Fibroblast of skin of abdomen (primary cell): ENCODE measurements around the gene TMEM69.
"Not testable (repeated sequence)": the region's sequence is repeated elsewhere in the genome, so short reads cannot be mapped to it uniquely, and the experiment has no call there.

Experiments
- DNase-seq: peaks from one replicate; pipeline ENCODE4 v3.0.0-alpha.2; 2013

Gene TMEM69

DNA sequence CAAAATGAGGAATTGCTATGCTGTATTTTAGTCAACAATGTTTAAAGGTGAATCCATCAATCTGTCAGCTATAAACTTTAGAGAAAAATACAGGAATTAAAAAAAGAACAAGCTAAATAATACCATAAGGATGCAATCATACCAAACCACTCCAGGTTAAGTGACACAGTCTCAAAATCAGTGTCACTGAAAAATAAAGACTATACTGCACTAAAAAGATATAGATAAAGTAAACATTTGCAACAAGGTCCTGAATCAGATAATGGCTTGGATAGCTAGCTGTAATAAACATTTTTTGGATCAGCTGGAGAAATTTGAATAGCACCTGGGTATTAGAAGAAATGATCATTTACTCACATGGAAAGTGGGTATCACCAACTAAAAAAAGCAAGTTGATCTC is 9.5 kb upstream of the TMEM69 start:
- DNase-seq = no peak

DNA sequence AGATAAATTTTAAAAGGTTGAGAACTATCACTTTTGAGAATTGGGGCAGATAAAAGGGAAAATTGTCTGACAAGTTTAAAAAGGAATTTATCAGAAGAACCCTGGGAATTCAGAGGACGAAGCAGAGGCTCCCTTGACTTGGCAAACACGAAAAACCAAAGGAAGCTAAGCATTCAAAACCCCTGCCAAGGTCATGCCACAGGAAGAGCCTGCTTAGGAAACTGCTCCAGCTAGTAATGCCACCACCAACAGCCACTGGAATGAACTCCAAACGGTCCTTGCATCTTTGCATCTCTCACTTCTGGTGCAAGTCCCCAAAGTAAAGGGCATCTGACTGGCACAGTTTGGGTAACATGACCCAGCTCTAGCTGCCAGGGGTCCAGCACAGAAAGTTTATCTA is 8.9 kb upstream of the TMEM69 start:
- DNase-seq = no peak

- no peak for DNase-seq
These were observed 5.0 kb upstream of the TMEM69 start for GRCh38 chr1:45682942-45683341.

DNA sequence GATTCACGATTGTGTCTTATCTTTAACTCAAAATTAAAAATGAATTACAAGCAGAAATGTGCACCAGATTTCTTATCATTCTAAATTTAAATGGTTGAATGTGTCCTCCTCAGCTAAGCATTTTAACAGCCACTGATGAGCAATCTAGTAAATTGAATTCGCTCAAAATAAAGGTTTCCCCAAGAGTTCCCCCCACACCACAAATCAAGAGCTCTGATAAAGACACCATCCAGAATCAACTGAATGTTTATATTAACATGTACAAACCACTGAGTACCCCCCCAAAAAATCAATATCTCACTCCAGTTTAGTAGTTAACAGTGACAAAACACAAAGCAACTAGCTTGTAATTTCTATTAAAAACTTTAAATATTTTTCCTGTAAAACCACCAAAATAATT is 3.6 kb upstream of the TMEM69 start:
- DNase-seq = no peak

DNA sequence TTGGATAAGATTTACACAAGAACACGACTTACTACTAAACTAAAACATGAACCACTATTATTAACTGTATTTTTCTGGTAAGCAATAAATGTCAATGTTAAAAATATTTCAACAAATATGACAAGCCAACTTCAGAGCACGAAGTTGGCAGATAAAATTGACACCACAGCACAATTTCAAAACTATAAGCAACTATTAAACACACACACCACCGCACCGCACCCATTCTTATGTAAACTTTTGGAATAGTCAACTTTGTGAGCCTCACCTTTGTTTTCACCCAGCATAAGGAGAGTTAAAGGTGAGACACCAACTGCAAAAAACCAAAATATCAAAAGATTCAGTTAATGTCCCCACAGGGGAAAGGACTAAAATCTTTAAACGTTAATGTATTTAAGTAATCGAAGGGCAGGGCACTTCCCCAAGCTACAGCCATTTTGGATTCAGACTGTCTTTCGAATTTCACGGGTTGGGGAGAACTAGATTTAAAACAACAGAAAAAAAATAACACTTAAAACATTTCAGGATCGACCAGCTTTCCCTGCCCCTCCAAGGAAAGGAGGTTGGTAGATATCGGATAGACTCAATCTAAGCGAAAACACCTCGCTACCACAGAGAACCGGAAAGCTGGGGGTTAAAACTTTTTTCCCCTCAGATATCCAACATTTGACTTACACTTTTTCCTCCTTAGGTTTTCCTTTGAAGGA is 2.5 kb upstream of the TMEM69 start:
- no peak for DNase-seq

DNA sequence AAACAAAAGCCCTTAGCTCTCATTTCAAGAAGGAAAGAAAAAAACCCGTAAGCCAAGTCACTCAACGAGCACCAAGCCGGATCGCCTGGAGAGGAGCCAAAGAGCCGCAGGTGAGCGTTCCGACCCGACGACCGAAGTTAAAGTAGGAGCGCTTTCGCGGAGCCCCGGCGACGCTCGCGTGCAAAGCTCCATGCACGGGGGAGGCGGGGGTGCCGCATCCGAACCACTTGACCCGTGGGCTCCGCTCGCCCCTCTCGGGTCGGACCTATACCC is 2.0 kb upstream of the TMEM69 start:
- DNase-seq = no peak

DNA sequence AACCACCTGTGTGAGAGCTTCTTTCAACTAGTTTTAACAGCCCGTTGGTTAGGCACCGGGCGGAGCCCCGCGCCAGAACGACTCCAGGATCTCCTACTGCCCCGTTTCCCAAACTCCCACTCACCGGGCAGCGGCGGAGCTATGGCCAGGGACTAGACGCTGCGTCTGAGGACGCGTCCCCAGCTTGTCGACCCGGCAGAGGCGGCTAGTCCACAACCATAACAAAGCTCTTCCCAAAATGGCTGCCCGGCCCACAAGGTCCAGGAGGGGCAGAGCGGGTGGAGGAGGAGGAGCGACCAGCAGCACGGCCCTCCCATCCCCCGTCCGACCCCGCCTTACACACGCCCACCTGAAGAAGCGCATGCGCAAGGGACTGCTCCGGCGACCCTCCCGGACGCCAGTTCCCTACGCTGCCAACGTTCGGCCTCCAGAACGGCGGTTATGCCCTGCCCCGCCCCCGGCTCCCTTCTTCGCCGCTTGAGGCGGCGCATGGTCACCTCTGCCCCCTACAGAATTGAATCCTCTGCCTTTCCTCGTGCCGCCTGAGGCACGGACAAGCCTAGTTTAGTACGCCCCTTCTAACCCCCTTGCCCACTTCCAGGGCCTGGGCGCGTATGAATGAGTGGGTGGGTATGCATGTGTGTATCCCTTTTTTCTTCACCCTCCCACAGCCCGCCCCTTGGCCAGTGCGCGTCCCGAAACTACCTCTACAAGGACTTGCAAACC is 1.5 kb upstream of the TMEM69 start, which contains the start of gene GPBP1L1:
GPBP1L1 (minus strand) TSS at position 246 of the 726 bp plus-strand sequence. CDS start 27,446 bp downstream, outside the sequence.
- peak; percentile 97 for DNase-seq

DNA sequence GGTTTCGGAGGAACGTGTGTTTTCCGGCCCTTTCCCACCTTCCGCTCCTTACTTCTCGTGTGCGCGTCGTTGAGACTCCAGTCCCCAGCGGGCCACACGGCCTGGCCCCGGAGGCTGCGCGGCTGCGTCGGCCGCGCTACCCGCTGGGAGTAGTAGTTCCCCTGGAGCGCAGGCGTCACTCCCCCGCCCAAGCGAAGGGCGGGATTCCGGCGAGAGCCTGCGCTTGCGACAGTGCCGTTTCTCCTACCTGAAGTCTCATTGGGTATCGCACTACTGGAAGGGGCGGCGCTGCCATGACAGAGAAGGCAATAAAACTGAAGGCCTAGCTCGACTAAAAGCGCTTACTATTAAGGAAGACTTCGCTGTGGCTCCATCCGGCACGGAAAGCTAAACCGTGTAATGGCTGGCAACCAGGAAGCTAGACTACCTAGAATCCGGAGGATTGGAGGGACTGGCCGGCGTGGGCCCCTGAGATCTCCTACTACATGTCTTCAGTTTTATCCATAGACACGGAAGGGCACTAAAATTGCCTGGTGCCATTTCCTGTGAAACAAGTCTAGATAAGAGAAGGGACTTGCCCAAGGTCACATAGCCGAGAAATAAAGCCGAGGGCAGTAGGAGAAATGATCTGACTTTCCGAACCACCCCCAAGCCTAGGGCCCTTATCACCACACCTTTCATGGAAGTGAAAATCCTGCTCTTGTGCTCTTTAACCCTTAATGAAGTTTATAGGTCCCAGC is 797 bp upstream of the TMEM69 start:
- DNase-seq = peak; percentile 99

GRCh38 chr1:45693811-45694210 is 5.8 kb downstream of the TMEM69 start:
- DNase-seq = not testable (repeated sequence)

DNA sequence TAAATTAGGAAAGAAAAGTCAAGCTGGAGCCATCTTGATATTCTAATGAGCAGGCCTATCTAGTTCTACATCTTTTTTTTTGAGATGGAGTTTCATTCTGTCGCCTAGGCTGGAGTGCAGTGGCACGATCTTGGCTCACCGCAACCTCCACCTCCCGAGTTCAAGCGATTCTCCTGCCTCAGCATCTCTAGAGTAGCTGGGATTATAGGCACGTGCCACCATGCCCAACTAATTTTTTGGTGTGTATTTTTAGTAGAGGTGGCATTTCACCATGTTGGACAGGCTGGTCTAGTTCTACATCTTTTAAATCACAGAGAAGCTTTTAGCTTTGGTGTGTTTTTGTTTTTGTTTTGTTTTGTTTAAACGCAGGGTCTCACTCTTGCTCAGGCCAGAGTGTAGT is 6.8 kb downstream of the TMEM69 start:
- no peak for DNase-seq

- DNase-seq = no peak
These were observed 16.7 kb downstream of the TMEM69 start for GRCh38 chr1:45704637-45705036.

DNA sequence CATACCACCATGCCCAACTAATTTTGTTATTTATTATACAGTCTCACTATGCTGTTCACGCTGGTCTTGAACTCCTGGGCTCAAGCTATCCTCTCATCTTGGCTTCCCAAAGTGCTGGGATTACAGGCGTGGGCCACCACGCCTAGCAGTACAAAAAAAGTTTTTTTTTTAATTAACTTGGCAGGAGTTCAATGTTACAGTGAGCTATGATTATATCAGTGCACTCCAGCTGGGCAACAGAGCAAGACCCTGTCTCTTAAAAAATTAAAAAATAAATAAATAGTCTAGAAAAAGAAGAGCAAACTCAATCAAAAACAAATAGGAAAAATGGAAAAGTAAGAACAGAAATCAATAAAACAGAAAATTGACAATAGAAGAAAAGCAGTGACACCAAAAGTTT is 25.7 kb downstream of the TMEM69 start:
- DNase-seq = no peak

GRCh38 chr1:45716700-45717099 is 28.7 kb downstream of the TMEM69 start:
- DNase-seq = no peak

DNA sequence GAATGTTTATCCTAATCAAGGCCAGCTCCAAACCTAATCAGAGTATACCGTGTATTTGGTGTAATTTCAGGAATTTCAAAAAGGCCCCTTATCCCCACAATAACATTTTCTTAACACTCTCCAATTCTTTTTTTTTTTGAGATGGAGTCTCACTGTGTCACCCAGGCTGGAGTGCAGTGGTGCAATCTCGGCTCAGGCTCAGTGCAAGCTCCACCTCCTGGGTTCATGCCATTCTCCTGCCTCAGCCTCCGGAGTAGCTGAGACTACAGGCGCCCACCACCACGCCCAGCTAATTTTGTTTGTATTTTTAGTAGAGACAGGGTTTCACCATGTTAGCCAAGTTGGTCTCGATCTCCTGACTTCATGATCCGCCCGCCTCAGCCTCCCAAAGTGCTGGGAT is 29.4 kb downstream of the TMEM69 start:
- DNase-seq = not testable (repeated sequence)

- no peak for DNase-seq
These were observed 30.3 kb downstream of the TMEM69 start for GRCh38 chr1:45718289-45718688.

GRCh38 chr1:45721207-45721606 is 33.2 kb downstream of the TMEM69 start:
- DNase-seq = peak; percentile 71

DNA sequence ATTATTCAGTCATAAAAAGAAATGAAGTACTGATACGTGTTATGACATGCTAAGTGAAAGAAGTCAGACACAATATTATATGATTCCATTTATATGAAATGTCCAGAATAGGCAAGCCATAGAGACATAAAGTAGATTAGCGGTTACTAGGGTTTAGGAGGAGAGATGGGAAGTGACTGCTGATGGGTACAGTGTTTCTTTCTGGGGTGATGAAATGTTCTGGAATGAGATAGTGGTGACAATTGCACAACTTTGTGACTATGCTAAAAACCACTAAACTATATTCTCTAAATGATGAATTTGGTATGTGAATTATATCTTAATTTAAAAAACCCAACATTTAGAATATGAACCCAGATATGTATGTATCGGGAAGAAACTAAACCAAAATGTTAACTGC is 34.8 kb downstream of the TMEM69 start:
- DNase-seq = peak; percentile 32

DNA sequence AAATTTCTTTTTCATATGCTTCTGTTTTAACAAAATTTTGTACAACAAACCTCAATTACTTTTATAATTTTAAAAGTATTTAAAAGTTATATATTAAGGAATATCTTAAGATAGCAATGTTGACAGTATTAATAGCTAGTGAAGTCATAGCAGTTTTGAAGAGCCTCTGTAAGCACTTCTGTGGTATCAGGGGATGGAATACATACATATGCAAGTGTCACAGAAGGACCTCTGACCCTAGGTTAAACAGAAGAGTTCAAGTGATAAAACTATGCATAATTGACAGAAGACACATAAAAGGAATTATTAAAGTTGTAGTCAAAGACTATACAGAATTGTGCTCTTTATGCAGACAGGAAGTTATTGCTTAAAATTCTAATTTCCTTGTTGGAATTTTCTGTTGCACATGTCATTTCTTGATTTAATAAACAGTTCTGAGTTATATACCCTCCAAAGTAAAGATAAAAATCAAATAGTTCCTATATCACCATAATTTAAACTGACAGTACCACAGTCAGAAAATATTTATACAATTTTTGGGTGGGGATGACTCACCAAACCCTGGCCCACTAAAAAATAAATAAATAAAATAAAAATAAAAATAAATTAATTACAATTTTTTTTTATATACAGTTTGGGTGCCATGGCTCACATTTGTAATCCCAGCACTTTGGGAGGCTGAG is 35.4 kb downstream of the TMEM69 start:
- DNase-seq = no peak

DNA sequence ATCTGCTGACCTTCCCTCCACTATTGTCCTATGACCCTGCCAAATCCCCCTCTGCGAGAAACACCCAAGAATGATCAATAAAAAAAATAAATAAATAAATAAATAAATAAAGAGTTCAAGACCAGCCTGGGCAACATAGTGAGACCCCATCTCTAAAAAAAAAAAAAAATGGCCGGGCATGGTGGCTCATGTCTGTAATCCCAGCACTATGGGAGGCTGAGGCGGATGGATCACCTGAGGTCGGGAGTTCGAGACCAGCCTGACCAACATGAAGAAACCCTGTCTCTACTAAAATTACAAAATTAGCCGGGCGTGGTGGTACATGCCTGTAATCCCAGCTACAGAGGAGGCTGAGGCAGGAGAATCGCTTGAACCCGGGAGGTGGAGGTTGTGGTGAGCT is 38.0 kb downstream of the TMEM69 start:
- not testable (repeated sequence) for DNase-seq

GRCh38 chr1:45730075-45730779 is 42.2 kb downstream of the TMEM69 start:
- no peak for DNase-seq

GRCh38 chr1:45730780-45731319 is 42.9 kb downstream of the TMEM69 start:
- no peak for DNase-seq

DNA sequence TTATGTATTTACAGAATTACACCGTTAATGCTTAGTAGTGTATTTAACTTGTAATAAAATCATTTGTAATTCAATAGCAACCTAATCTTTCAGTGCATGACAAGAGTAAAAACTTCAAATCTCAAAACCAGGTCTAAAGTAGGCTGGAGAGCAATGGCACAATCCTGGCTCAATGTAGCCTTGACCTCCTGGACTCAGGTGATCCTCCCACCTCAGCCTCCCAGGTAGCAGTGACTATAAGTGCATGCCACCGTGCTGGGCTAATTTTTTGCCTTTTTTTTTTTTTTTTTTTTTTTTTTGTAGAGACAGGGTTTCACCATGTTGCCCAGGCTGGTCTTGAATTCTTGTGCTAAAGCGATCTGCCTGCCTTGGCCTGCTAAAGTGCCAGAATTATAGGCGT is 51.2 kb downstream of the TMEM69 start:
- DNase-seq = no peak
